ENCODE results near the gene KCNQ4. TPM values are rescaled to one million over a fixed set of nuclear protein-coding genes. Genes with fewer than 3 reads are reported as not detected.

Gene KCNQ4
- total RNA-seq, 1 experiment from 2014 or later = 0.05 TPM

DNA sequence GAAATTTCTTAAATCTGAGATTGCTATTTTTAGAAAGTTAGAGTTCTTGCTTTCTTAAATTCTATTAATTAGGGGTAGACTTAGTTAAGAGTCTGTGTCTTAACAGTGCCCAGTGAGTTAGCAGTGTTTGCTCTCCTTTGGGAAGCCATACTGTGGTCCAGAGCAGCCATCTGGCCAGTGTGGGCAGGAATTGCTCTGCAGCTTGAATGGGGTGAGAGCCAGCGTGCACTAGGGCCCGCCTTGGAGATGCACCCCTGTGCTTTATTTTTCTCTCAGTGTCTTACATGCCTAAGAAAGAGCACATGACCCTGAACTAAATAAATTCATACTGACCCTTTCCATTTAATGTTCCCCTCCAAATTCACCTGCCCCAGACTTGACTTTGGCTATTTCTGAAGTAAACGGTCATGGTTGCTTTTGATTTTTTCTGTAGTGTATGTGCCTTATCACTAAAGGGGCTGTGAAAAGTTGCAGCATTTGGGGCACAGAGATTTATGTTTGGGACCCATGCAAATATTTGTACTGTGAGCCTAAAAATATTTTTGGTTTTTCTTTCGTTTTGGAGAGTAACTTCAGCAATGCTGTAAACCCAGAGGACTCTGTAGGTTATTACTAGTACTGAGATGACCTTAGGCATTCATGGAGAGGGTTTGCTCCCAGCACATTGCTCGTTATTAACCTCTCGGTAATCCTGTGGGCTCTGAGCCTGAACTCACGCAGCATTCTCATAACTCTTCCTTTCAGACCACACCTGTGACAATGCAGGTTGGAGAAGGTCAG, 21.3 kb upstream of the KCNQ4 start:
- no peaks in the 10 kb centered on the region for H3K27me3 ChIP-seq (replicated peaks)
- no peak overlapping the region for H3K4me3 ChIP-seq
- no peak overlapping the region for H3K27ac ChIP-seq
- no peak for DNase-seq (ENCODE audit: low read depth in 1 of 2, low spot score in 2 of 2)
- H3K4me1 ChIP-seq (replicated peaks) = no peaks in the 10 kb centered on the region
- no peaks in the 10 kb centered on the region for H3K9me3 ChIP-seq (replicated peaks)
- peaks cover 66% of the 10 kb centered on the region for H3K36me3 ChIP-seq

DNA sequence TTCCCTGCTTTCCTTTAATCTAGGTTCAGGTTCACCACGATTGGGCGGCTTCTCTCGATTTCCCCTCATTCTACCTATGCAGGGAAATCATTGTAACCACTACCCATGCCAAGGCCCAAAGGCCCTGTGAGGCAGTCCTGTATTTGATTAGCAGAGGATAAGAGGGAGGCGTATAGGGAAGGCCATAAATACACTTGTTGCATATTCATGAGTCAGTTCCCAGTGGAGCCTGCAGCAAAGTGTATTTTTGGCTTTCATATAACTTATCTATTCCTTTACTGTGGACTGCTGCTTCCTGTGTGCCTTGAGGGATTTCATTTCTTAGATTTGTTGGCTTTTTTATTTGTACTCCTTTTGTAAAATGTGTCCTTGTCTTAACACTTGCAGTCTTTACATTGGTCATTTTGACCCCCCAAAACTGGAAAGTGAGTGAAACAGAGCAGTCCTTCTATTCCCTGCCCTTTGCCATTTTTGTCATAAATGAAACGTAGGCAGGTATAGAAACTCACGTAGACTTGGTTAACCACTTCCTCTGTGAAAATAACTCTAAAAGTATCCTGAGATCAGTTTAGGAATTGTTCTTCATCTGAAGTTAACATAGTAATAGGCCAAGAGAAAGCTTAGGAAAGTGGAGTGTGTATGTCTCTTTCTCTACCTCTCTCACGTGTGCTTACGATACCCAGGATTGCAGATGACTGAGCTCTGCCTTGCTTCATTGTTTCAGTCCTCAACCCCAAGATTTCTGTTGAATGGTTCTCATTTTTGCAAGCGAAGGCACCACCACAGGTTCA, 19.6 kb upstream of the KCNQ4 start:
- Histone ChIP-seq H3K9me3 (replicated peaks) (no peaks in the 10 kb centered on the region), H3K4me3 (no peak overlapping the region), H3K27ac (no peak overlapping the region), H3K4me1 (replicated peaks) (no peaks in the 10 kb centered on the region), H3K36me3 (peaks cover 67% of the 10 kb centered on the region), H3K27me3 (replicated peaks) (no peaks in the 10 kb centered on the region)
- DNase-seq (ENCODE audit: low read depth in 1 of 2, low spot score in 2 of 2) = no peak

DNA sequence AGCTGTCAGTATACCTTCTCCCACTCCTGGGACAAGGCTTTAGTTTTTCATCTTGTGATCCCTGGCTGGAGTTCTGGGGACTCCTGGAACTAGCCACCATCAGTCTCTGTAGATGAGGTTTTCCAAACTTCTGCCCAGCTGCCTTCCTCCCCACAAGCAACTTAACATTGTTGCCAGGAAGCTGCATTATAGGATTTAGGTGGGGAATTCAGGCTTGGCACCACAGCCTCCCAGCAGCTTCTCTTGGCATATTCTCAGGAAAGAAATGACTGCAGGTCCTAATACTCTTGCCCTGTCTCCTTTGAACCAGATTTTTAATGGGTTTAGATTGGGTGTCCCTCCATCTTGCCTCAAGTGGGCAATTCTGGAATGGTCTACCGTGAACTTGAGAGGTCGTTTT, 18.6 kb upstream of the KCNQ4 start:
- no peak for DNase-seq (ENCODE audit: low read depth in 1 of 2, low spot score in 2 of 2)

GRCh38 chr1:40766017-40766416, 17.6 kb upstream of the KCNQ4 start:
- H3K27me3 ChIP-seq (replicated peaks) = no peaks in the 10 kb centered on the region
- no peaks in the 10 kb centered on the region for H3K9me3 ChIP-seq (replicated peaks)
- no peak overlapping the region for H3K27ac ChIP-seq
- DNase-seq (ENCODE audit: low read depth in 1 of 2, low spot score in 2 of 2) = no peak
- no peaks in the 10 kb centered on the region for H3K4me1 ChIP-seq (replicated peaks)
- peaks cover 77% of the 10 kb centered on the region for H3K36me3 ChIP-seq
- H3K4me3 ChIP-seq = no peak overlapping the region

More for the DNA sequence above, 18.6 kb upstream of the KCNQ4 start:
- Histone ChIP-seq H3K9me3 (replicated peaks) (no peaks in the 10 kb centered on the region), H3K4me1 (replicated peaks) (no peaks in the 10 kb centered on the region), H3K36me3 (peaks cover 68% of the 10 kb centered on the region), H3K27me3 (replicated peaks) (no peaks in the 10 kb centered on the region), H3K4me3 (no peak overlapping the region), H3K27ac (no peak overlapping the region)

- no peak overlapping the region for H3K27ac ChIP-seq
- no peaks in the 10 kb centered on the region for H3K4me1 ChIP-seq (replicated peaks)
- H3K9me3 ChIP-seq (replicated peaks) = no peaks in the 10 kb centered on the region
- H3K27me3 ChIP-seq (replicated peaks) = no peaks in the 10 kb centered on the region
- DNase-seq (ENCODE audit: low read depth in 1 of 2, low spot score in 2 of 2) = no peak
- H3K36me3 ChIP-seq = peaks cover 75% of the 10 kb centered on the region
- H3K4me3 ChIP-seq = no peak overlapping the region
Measured at GRCh38 chr1:40766560-40766959, 17.0 kb upstream of the KCNQ4 start.

GRCh38 chr1:40768146-40768990, 15.2 kb upstream of the KCNQ4 start:
- Histone ChIP-seq H3K4me3 (no peak overlapping the region), H3K36me3 (peaks cover 73% of the 10 kb centered on the region), H3K9me3 (replicated peaks) (no peaks in the 10 kb centered on the region; the same call in 1 of the 2 replicates), H3K4me1 (replicated peaks) (no peaks in the 10 kb centered on the region), H3K27ac (no peak overlapping the region), H3K27me3 (replicated peaks) (no peaks in the 10 kb centered on the region)
- no peak for DNase-seq (ENCODE audit: low read depth in 1 of 2, low spot score in 2 of 2)

- peak in 1 of 2 experiments; percentile 14 for DNase-seq (ENCODE audit: low read depth in 1 of 2, low spot score in 2 of 2)
- Histone ChIP-seq H3K4me1 (replicated peaks) (0 out of 2 replicates have a peak, but pooled peaks cover 3% of the 10 kb centered on the region), H3K36me3 (peaks cover 59% of the 10 kb centered on the region), H3K9me3 (replicated peaks) (no peaks in the 10 kb centered on the region; the same call in 1 of the 2 replicates), H3K27me3 (replicated peaks) (no peaks in the 10 kb centered on the region), H3K27ac (no peak overlapping the region), H3K4me3 (no peak overlapping the region)
Measured at GRCh38 chr1:40769815-40770214, 13.8 kb upstream of the KCNQ4 start.

GRCh38 chr1:40770296-40771070, 13.1 kb upstream of the KCNQ4 start:
- no peak for DNase-seq (ENCODE audit: low read depth in 1 of 2, low spot score in 2 of 2)
- Histone ChIP-seq H3K27ac (no peak overlapping the region), H3K9me3 (replicated peaks) (no peaks in the 10 kb centered on the region; the same call in 1 of the 2 replicates), H3K36me3 (peaks cover 53% of the 10 kb centered on the region), H3K4me1 (replicated peaks) (0 out of 2 replicates have a peak, but pooled peaks cover 3% of the 10 kb centered on the region), H3K27me3 (replicated peaks) (no peaks in the 10 kb centered on the region), H3K4me3 (no peak overlapping the region)

- DNase-seq (ENCODE audit: low read depth in 1 of 2, low spot score in 2 of 2) = no peak
- H3K27me3 ChIP-seq (replicated peaks) = no peaks in the 10 kb centered on the region
- H3K27ac ChIP-seq = no peak overlapping the region
- 0 out of 2 replicates have a peak, but pooled peaks cover 3% of the 10 kb centered on the region for H3K4me1 ChIP-seq (replicated peaks)
- H3K9me3 ChIP-seq (replicated peaks) = no peaks in the 10 kb centered on the region; the same call in 1 of the 2 replicates
- H3K4me3 ChIP-seq = no peak overlapping the region
- H3K36me3 ChIP-seq = peaks cover 38% of the 10 kb centered on the region
Measured at GRCh38 chr1:40772146-40772955, 11.2 kb upstream of the KCNQ4 start.

GRCh38 chr1:40773748-40774265, 9.8 kb upstream of the KCNQ4 start:
- no peak for DNase-seq (ENCODE audit: low read depth in 1 of 2, low spot score in 2 of 2)
- Histone ChIP-seq H3K4me3 (no peak overlapping the region), H3K27me3 (replicated peaks) (no peaks in the 10 kb centered on the region), H3K27ac (no peak overlapping the region), H3K36me3 (peaks cover 24% of the 10 kb centered on the region), H3K9me3 (replicated peaks) (no peaks in the 10 kb centered on the region; the same call in 1 of the 2 replicates), H3K4me1 (replicated peaks) (0 out of 2 replicates have a peak, but pooled peaks cover 3% of the 10 kb centered on the region)

DNA sequence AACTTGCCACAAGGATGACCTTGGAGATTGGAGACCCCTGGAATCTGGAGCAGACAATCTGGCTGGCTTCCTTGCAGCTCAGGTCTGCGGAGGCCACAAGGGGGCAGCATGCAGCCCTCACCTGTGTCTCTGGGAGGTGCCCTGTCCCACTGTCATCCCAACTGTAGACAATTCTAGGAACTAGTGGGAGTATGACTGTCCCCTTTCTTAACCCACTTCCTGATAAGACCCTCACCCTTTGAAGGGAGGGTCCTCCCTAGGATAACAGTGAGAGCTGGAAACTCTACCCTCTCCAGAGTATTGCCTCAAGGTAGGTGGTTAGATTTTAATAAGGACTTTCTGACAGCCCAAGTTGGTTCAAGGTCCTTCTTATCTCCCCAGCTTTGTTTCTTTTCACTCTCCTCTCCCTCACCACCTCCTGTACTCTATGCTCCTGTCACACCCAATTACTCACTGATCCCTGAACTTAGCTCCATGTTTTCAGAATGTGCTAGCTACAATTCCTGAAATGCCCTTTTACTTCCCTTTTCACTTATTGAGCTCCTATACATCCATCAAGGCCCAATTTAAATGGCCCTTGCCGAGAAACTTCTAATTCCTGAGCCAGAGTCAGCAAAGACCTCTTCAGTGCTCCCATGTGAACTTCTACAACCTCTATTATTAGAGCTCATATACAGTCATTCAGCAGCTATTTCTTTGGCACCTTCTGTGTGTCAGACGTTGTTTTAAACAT, 9.2 kb upstream of the KCNQ4 start:
- DNase-seq (ENCODE audit: low read depth in 1 of 2, low spot score in 2 of 2) = peak in 1 of 2 experiments; percentile 31
- H3K4me1 ChIP-seq (replicated peaks) = 0 out of 2 replicates have a peak, but pooled peaks cover 3% of the 10 kb centered on the region

More for the DNA sequence above, 9.2 kb upstream of the KCNQ4 start:
- Histone ChIP-seq H3K27me3 (replicated peaks) (no peaks in the 10 kb centered on the region), H3K9me3 (replicated peaks) (no peaks in the 10 kb centered on the region; the same call in 1 of the 2 replicates), H3K4me3 (no peak overlapping the region), H3K27ac (no peak overlapping the region), H3K36me3 (peaks cover 18% of the 10 kb centered on the region)
